ENCODE results near the gene MCRS1.

GRCh38 chr12:49615725-49616124, 47.8 kb upstream of the MCRS1 start:
- TF ChIP-seq POLR2A (IDR thresholded peaks at IDR 0.05) (no peak), CTCF (IDR thresholded peaks at IDR 0.05) (no peak)
